Fibroblast of lung (primary cell): ENCODE measurements around the gene ASB11. TPM values are rescaled to one million over a fixed set of nuclear protein-coding genes. Genes with fewer than 3 reads are reported as not detected.

Source experiments
- DNase-seq, 2 donors: peaks; one replicate each; pipeline versions ENCODE4 v3.0.0 to v3.0.0-alpha.2; 2010; ENCODE audit warnings: low read depth in 2 of 2
- H2AFZ ChIP-seq: 2 replicates; pipeline ENCODE4 v1.5.1; 2012; ENCODE audit warnings: low read length, control low read depth, inconsistent platforms
- H3K27ac ChIP-seq: 2 replicates; pipeline ENCODE4 v1.5.1; 2011; ENCODE audit warnings: low read length, control low read depth; ENCODE audit not compliant: insufficient read depth
- H3K27me3 ChIP-seq: 2 replicates; pipeline ENCODE4 v1.5.1; 2011; ENCODE audit warnings: mild to moderate bottlenecking, low read length; ENCODE audit not compliant: control insufficient read depth, insufficient read depth
- H3K36me3 ChIP-seq: 2 replicates; pipeline ENCODE4 v1.5.1; 2011; ENCODE audit warnings: low read length; ENCODE audit not compliant: control insufficient read depth, insufficient read depth
- H3K4me1 ChIP-seq: 2 replicates; pipeline ENCODE4 v1.5.1; 2011; ENCODE audit warnings: low read length; ENCODE audit not compliant: control insufficient read depth, insufficient read depth; ENCODE audit errors: extremely low read depth
- H3K4me2 ChIP-seq: 2 replicates; pipeline ENCODE4 v1.5.1; 2011; ENCODE audit warnings: low read length, control low read depth; ENCODE audit not compliant: insufficient read depth; ENCODE audit errors: extremely low read depth
- H3K4me3 ChIP-seq, 4 experiments: fragments of 200-600 bp in 1 of 4; sonication (generic) in 1 of 4; replicated peaks in 1 of 4; 2 replicates each; pipeline ENCODE4 v1.5.1; 2011 to 2016; ENCODE audit warnings: low read length in 4 of 4, low read depth in 3 of 4, mild to moderate bottlenecking in 3 of 4, control low read depth in 2 of 4, inconsistent platforms in 1 of 4, mixed read lengths in 1 of 4; ENCODE audit not compliant: insufficient read depth in 1 of 4; ENCODE audit errors: control extremely low read depth in 1 of 4
- H3K79me2 ChIP-seq: 2 replicates; pipeline ENCODE4 v1.5.1; 2012; ENCODE audit warnings: mild to moderate bottlenecking, low read length, inconsistent platforms; ENCODE audit not compliant: control insufficient read depth, insufficient read depth
- H3K9ac ChIP-seq: 2 replicates; pipeline ENCODE4 v1.5.1; 2011; ENCODE audit warnings: mild to moderate bottlenecking, low read length, control low read depth; ENCODE audit not compliant: insufficient read depth
- H3K9me3 ChIP-seq: 2 replicates; pipeline ENCODE4 v1.5.1; 2012; ENCODE audit warnings: low read depth, low read length; ENCODE audit not compliant: control insufficient read depth, insufficient read depth
- H4K20me1 ChIP-seq: 2 replicates; pipeline ENCODE4 v1.5.1; 2011; ENCODE audit warnings: low read length; ENCODE audit not compliant: control insufficient read depth, insufficient read depth; ENCODE audit errors: extremely low read depth
- CTCF ChIP-seq, 2 donors: IDR thresholded peaks in 1 of 2; conservative IDR thresholded peaks in 1 of 2; 1 replicate in 1 of 2; 2 replicates in 1 of 2; pipeline ENCODE4 v1.5.1; 2011 to 2012; ENCODE audit warnings: low read length in 2 of 2, control low read depth in 1 of 2, inconsistent platforms in 1 of 2, low read depth in 1 of 2, mild to moderate bottlenecking in 1 of 2
- EZH2 ChIP-seq: IDR thresholded peaks from 2 replicates; pipeline ENCODE4 v1.5.1; 2012; ENCODE audit warnings: low read length, control low read depth, mild to moderate bottlenecking; ENCODE audit errors: missing control alignments
- polyA plus RNA-seq, 2 donors: library from polyadenylated mRNA; depleted of rRNA in 1 of 2; stranded (reverse) in 1 of 2; unstranded in 1 of 2; fragments of >200 nt; gene quantifications; 2 replicates each; pipeline ENCODE4 v1.2.1, GENCODE V29; 2011 to 2012; ENCODE audit warnings: missing spikeins in 1 of 2
- total RNA-seq: library from RNA; depleted of rRNA; stranded (reverse); fragments of >200 nt; gene quantifications from 2 replicates; pipeline ENCODE4 v1.2.1, GENCODE V29; 2014

Gene ASB11
- total and polyA plus RNA-seq, 2 donors (not counting 1 experiment from before 2014, with no cell fraction given): not detected

- TF ChIP-seq EZH2: no peak
- no peak for TF ChIP-seq CTCF (conservative IDR thresholded peaks at IDR 0.05 in 1 of 2, IDR thresholded peaks at IDR 0.05 in 1 of 2; ENCODE audit: low read depth in 1 of 2, low read length in 2 of 2)
- H3K9me3 ChIP-seq: no peaks in the 10 kb centered on the region
- no peak overlapping the region for H2AFZ ChIP-seq
- no peak overlapping the region for H3K4me3 ChIP-seq
- H3K79me2 ChIP-seq: no peaks in the 10 kb centered on the region
- no peak overlapping the region for H3K27ac ChIP-seq
- H3K4me1 ChIP-seq: no peaks in the 10 kb centered on the region
- no peaks in the 10 kb centered on the region for H3K27me3 ChIP-seq
- no peak for DNase-seq
- H3K9ac ChIP-seq: no peak overlapping the region
- H4K20me1 ChIP-seq: no peaks in the 10 kb centered on the region
- no peaks in the 10 kb centered on the region for H3K36me3 ChIP-seq
- H3K4me2 ChIP-seq: no peak overlapping the region
These were observed 7.0 kb upstream of the ASB11 start for GRCh38 chrX:15322472-15322871.

- H3K4me2 ChIP-seq: no peak overlapping the region
- H3K4me1 ChIP-seq: no peaks in the 10 kb centered on the region
- no peaks in the 10 kb centered on the region for H4K20me1 ChIP-seq
- no peak for TF ChIP-seq CTCF (conservative IDR thresholded peaks at IDR 0.05 in 1 of 2, IDR thresholded peaks at IDR 0.05 in 1 of 2; ENCODE audit: low read depth in 1 of 2, low read length in 2 of 2)
- TF ChIP-seq EZH2: no peak
- H3K79me2 ChIP-seq: no peaks in the 10 kb centered on the region
- no peaks in the 10 kb centered on the region for H3K9me3 ChIP-seq
- H2AFZ ChIP-seq: no peak overlapping the region
- no peak for DNase-seq
- H3K36me3 ChIP-seq: no peaks in the 10 kb centered on the region
- H3K27me3 ChIP-seq: no peaks in the 10 kb centered on the region
- no peak overlapping the region for H3K9ac ChIP-seq
- no peak overlapping the region for H3K4me3 ChIP-seq
- no peak overlapping the region for H3K27ac ChIP-seq
These were observed 6.6 kb upstream of the ASB11 start for GRCh38 chrX:15322072-15322471.

GRCh38 chrX:15321447-15321846, 6.0 kb upstream of the ASB11 start:
- Histone ChIP-seq H3K4me2 (no peak overlapping the region), H3K9ac (no peak overlapping the region), H3K27ac (no peak overlapping the region), H3K9me3 (no peaks in the 10 kb centered on the region), H3K27me3 (no peaks in the 10 kb centered on the region), H3K36me3 (no peaks in the 10 kb centered on the region), H2AFZ (no peak overlapping the region), H3K4me1 (no peaks in the 10 kb centered on the region), H4K20me1 (no peaks in the 10 kb centered on the region), H3K4me3 (no peak overlapping the region), H3K79me2 (no peaks in the 10 kb centered on the region)
- TF ChIP-seq CTCF (conservative IDR thresholded peaks at IDR 0.05 in 1 of 2, IDR thresholded peaks at IDR 0.05 in 1 of 2; ENCODE audit: low read depth in 1 of 2, low read length in 2 of 2) (no peak), EZH2 (no peak)
- DNase-seq: no peak
